ENCODE data around the gene OR8D4. TPM values are rescaled to one million over a fixed set of nuclear protein-coding genes. Genes with fewer than 3 reads are reported as not detected.
"Not testable (repeated sequence)": the region's sequence is repeated elsewhere in the genome, so short reads cannot be mapped to it uniquely, and the experiment has no call there.

Gene OR8D4
- total RNA-seq (ENCODE audit: unreplicated experiment) = not detected
- long read RNA-seq = 0 reads

DNA sequence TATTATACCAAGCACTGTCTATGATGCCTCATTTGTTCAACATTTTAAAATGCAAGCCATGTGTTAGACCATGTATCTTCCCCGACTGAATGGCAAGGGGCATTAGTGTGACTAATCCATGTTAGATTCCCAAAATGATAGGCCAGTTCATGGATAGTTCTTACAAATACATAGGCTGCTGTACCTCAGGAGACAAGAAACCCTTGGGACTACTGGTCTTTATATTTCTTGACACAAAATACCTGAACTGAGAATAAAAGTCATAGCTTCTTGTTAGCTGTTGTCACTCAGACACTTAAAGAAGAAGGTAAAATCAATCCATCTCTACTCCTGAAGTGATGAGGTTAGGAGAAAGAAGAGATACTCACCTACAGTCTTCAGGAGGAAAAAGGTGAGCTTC, at the start of gene OR8D4:
TSS of gene OR8D4 (plus strand) at position 301 of the 400 bp plus-strand sequence. CDS start 4,265 bp downstream, outside the sequence.
- no peak for DNase-seq (ENCODE audit: low spot score)
- Mint-ChIP-seq H3K27ac (ENCODE audit: unreplicated experiment) (no peak within 1 kb of the TSS), H3K27me3 (ENCODE audit: unreplicated experiment) (no peaks in the 10 kb centered on the region), H3K4me1 (ENCODE audit: unreplicated experiment) (no peaks in the 10 kb centered on the region), H3K36me3 (ENCODE audit: low read depth, unreplicated experiment) (no peaks in the 10 kb centered on the region), H3K9me3 (ENCODE audit: unreplicated experiment) (no peaks in the 10 kb centered on the region), H3K4me3 (ENCODE audit: unreplicated experiment) (no peak within 1 kb of the TSS)
- TF ChIP-seq, protein P1, sequence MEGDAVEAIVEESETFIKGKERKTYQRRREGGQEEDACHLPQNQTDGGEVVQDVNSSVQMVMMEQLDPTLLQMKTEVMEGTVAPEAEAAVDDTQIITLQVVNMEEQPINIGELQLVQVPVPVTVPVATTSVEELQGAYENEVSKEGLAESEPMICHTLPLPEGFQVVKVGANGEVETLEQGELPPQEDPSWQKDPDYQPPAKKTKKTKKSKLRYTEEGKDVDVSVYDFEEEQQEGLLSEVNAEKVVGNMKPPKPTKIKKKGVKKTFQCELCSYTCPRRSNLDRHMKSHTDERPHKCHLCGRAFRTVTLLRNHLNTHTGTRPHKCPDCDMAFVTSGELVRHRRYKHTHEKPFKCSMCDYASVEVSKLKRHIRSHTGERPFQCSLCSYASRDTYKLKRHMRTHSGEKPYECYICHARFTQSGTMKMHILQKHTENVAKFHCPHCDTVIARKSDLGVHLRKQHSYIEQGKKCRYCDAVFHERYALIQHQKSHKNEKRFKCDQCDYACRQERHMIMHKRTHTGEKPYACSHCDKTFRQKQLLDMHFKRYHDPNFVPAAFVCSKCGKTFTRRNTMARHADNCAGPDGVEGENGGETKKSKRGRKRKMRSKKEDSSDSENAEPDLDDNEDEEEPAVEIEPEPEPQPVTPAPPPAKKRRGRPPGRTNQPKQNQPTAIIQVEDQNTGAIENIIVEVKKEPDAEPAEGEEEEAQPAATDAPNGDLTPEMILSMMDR (IDR thresholded peaks at IDR 0.05; ENCODE audit: unreplicated experiment) = no peak

DNA sequence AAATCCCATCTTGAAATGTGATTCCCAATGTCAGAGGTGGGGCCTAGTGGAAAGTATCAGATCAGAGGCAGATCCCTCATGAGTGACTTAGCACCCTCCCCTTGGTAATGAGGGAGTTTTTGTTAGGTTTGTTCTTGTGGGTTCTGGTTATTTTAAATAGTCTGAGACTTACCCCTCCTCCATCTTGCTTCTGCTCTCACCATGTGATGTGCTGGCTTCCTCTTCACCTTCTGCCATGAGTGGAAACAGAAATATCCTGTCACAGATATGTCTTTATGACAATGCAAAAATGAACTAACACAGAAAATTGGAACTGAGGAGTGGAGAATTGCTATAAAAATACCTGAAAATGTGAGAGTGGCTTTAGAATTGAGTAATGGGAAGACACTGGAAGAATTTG, 49.6 kb upstream of the OR8D4 start:
- peaks cover 10% of the 10 kb centered on the region for H3K36me3 Mint-ChIP-seq (ENCODE audit: low read depth, unreplicated experiment)
- H3K4me3 Mint-ChIP-seq (ENCODE audit: unreplicated experiment) = no peak overlapping the region
- H3K4me1 Mint-ChIP-seq (ENCODE audit: unreplicated experiment) = no peaks in the 10 kb centered on the region
- TF ChIP-seq, protein P1 (IDR thresholded peaks at IDR 0.05; ENCODE audit: unreplicated experiment) = no peak
- H3K27me3 Mint-ChIP-seq (ENCODE audit: unreplicated experiment) = no peaks in the 10 kb centered on the region
- DNase-seq (ENCODE audit: low spot score) = no peak
- peaks cover 4% of the 10 kb centered on the region for H3K9me3 Mint-ChIP-seq (ENCODE audit: unreplicated experiment)
- H3K27ac Mint-ChIP-seq (ENCODE audit: unreplicated experiment) = no peak overlapping the region

DNA sequence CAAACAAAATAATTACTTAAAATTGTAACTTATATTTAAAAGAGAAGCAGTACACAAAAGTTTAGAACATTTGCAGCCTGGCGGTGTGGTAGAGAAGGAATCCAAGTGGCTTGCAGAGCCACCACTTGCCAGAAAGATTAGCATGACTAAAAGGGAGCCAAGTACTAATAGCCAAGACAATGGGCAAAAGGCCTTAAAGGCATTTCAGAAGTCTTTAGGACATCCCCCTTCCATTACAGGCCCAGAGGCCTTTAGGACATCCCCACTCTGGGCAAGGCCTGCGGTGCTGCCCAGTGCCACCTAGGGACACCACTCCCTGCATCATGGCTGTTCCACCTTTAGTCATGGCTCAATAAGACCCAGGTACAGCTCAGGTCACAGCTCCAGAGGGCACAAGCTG, 48.9 kb upstream of the OR8D4 start:
- Mint-ChIP-seq H3K27me3 (ENCODE audit: unreplicated experiment) (no peaks in the 10 kb centered on the region), H3K4me1 (ENCODE audit: unreplicated experiment) (no peaks in the 10 kb centered on the region), H3K27ac (ENCODE audit: unreplicated experiment) (no peak overlapping the region), H3K9me3 (ENCODE audit: unreplicated experiment) (peaks cover 4% of the 10 kb centered on the region), H3K4me3 (ENCODE audit: unreplicated experiment) (no peak overlapping the region), H3K36me3 (ENCODE audit: low read depth, unreplicated experiment) (peaks cover 10% of the 10 kb centered on the region)
- no peak for DNase-seq (ENCODE audit: low spot score)
- TF ChIP-seq, protein P1 (IDR thresholded peaks at IDR 0.05; ENCODE audit: unreplicated experiment) = no peak

DNA sequence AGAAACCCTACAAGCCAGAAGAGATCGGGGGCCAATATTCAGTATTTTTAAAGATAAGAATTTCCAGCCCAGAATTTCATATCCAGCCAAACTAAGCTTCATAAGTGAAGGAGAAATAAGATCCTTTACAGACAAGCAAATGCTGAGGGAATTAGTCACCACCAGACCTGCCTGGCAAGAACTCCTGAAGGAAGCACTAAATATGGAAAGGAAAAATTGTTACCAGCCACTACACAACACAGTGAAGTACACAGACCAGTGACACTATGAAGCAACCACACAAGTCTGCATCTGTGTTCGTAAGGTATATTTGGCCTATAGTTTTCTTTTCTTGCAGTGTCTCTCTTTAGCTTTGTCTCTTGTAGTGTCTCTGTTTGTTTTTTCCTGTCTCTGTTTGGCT, 45.5 kb upstream of the OR8D4 start:
- H3K9me3 Mint-ChIP-seq (ENCODE audit: unreplicated experiment) = peaks cover 4% of the 10 kb centered on the region
- H3K27me3 Mint-ChIP-seq (ENCODE audit: unreplicated experiment) = no peaks in the 10 kb centered on the region
- H3K4me3 Mint-ChIP-seq (ENCODE audit: unreplicated experiment) = no peak overlapping the region
- no peak overlapping the region for H3K27ac Mint-ChIP-seq (ENCODE audit: unreplicated experiment)
- TF ChIP-seq, protein P1 (IDR thresholded peaks at IDR 0.05; ENCODE audit: unreplicated experiment) = no peak
- H3K36me3 Mint-ChIP-seq (ENCODE audit: low read depth, unreplicated experiment) = peaks cover 10% of the 10 kb centered on the region
- H3K4me1 Mint-ChIP-seq (ENCODE audit: unreplicated experiment) = no peaks in the 10 kb centered on the region
- DNase-seq (ENCODE audit: low spot score) = no peak

DNA sequence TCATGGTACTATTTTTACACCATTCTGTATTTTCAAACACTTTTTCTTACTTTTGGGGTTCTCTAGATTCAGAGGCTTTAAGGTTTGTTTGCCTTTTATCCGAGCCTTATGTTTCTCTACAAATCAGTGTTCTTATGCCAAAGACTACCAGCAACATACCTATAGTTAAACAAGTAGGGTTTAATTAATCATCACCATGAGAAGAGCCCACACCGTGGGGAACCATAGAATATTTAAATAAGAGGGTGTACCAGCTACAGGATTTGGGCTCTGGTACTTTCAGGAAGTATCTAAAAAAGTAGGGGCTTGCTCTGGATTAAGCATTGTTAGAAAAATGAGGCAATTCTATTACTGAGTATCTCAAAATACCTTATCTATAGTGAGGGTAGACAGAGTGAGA, 42.2 kb upstream of the OR8D4 start:
- no peak for DNase-seq (ENCODE audit: low spot score)
- TF ChIP-seq, protein P1 (IDR thresholded peaks at IDR 0.05; ENCODE audit: unreplicated experiment) = no peak
- no peaks in the 10 kb centered on the region for H3K4me1 Mint-ChIP-seq (ENCODE audit: unreplicated experiment)
- no peak overlapping the region for H3K27ac Mint-ChIP-seq (ENCODE audit: unreplicated experiment)
- no peaks in the 10 kb centered on the region for H3K27me3 Mint-ChIP-seq (ENCODE audit: unreplicated experiment)
- no peak overlapping the region for H3K4me3 Mint-ChIP-seq (ENCODE audit: unreplicated experiment)
- H3K9me3 Mint-ChIP-seq (ENCODE audit: unreplicated experiment) = peaks cover 4% of the 10 kb centered on the region
- no peaks in the 10 kb centered on the region for H3K36me3 Mint-ChIP-seq (ENCODE audit: low read depth, unreplicated experiment)

DNA sequence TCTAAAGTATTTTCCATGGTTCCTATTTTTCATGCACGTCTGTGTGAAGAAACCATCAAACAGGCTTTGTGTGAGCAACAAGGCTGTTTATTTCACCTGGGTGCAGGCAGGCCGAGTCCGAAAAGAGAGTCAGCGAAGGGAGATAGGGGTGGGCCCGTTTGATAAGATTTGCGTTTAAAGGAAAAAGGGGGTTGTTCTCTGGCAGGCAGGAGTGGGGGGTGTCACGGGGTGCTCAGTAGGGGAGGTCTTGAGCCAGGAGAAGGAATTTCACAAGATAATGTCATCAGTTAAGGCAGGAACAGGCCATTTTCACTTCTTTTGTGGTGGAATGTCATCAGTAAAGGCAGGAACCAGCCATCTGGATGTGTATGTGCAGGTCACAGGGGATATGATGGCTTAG, 36.7 kb upstream of the OR8D4 start:
- not testable (repeated sequence) for H3K4me1 Mint-ChIP-seq (ENCODE audit: unreplicated experiment); H3K27me3 Mint-ChIP-seq (ENCODE audit: unreplicated experiment); H3K4me3 Mint-ChIP-seq (ENCODE audit: unreplicated experiment); H3K9me3 Mint-ChIP-seq (ENCODE audit: unreplicated experiment); H3K27ac Mint-ChIP-seq (ENCODE audit: unreplicated experiment); DNase-seq (ENCODE audit: low spot score); H3K36me3 Mint-ChIP-seq (ENCODE audit: low read depth, unreplicated experiment)

DNA sequence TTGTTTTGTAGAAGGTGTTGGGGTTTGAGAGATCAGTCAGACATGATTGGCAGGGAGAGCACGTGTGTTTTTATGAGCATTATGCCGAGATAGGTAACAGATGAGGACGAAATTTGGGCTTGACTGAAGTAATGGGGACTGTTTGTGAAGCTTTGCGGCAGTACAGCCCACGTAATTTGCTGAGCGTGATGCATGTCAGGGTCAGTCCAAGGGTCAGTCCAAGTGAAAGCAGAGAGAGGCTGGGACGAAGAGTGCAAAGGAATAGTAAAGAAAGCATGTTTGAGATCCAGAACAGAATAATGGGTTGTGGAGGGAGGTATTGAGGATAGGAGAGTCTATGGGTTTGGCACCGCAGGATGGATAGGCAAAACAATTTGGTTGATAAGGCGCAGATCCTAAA, 34.2 kb upstream of the OR8D4 start:
- DNase-seq (ENCODE audit: low spot score); H3K9me3 Mint-ChIP-seq (ENCODE audit: unreplicated experiment); H3K27ac Mint-ChIP-seq (ENCODE audit: unreplicated experiment); H3K27me3 Mint-ChIP-seq (ENCODE audit: unreplicated experiment); H3K4me3 Mint-ChIP-seq (ENCODE audit: unreplicated experiment); H3K4me1 Mint-ChIP-seq (ENCODE audit: unreplicated experiment); H3K36me3 Mint-ChIP-seq (ENCODE audit: low read depth, unreplicated experiment): not testable (repeated sequence)

All from endothelial cell (in vitro differentiated cells).